SK-N-MC (cell line): ENCODE results near the gene BAZ2A.

Experiments used
- DNase-seq: peaks from one replicate; pipeline ENCODE4 v3.0.0-alpha.2; 2011; ENCODE audit warnings: low read depth, low spot score
- H3K27ac ChIP-seq: fragments of 200-600 bp; sonication (generic); 2 replicates; pipeline ENCODE4 v1.5.1; 2016; ENCODE audit warnings: mixed run types
- H3K36me3 ChIP-seq: fragments of 200-600 bp; sonication (generic); 2 replicates; pipeline ENCODE4 v1.6.1; 2017; ENCODE audit warnings: antibody characterized with exemption, low read length, mixed read lengths; ENCODE audit not compliant: insufficient read depth
- H3K4me3 ChIP-seq: fragments of 200-600 bp; sonication (generic); 2 replicates; pipeline ENCODE4 v1.5.1; 2016
- H3K9ac ChIP-seq: fragments of 200-600 bp; sonication (generic); 2 replicates; pipeline ENCODE4 v1.8.0; 2017; ENCODE audit warnings: mixed run types, mixed read lengths; ENCODE audit not compliant: insufficient read length
- H3K9me3 ChIP-seq: fragments of 200-600 bp; sonication (generic); 2 replicates; pipeline ENCODE4 v1.6.1; 2017; ENCODE audit warnings: low read depth, mild to moderate bottlenecking, antibody characterized with exemption, low read length, moderate library complexity, mixed read lengths
- EZH2 ChIP-seq: fragments of 200-600 bp; sonication (generic); IDR thresholded peaks from one replicate; pipeline ENCODE4 v1.6.1; 2017; ENCODE audit warnings: antibody characterized with exemption
- FOXP2 ChIP-seq: optimal IDR thresholded peaks from 2 replicates; pipeline ENCODE3; 2011; ENCODE audit warnings: mild to moderate bottlenecking, moderate library complexity; ENCODE audit not compliant: insufficient read depth; ENCODE audit errors: extremely low read length, control extremely low read depth
- POLR2AphosphoS5 ChIP-seq: IDR thresholded peaks from 2 replicates; pipeline ENCODE4 v1.6.1; 2012; ENCODE audit warnings: mild to moderate bottlenecking, low read depth, low read length, borderline replicate concordance

The BAZ2A gene

DNA sequence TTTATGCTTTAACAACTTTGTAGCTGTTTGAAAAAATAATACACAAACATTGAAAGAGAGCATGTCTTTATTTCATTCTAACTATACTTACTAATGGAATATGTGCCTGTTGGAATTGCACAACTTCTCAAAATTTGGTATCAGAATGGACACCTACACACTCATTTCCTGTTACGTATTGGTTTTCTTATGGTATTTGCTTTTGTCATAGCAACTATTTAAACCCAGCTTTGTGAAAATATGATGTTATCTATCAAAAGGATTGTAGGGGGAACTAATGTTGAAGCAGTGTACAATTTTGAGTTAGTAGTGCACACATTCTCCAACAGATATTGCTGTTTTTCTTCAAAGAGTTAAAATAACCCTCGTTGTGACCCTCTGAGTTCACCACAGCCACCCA, 55.9 kb downstream of the BAZ2A start:
- Histone ChIP-seq H3K9ac (no peak overlapping the region), H3K27ac (no peak overlapping the region), H3K4me3 (no peak overlapping the region), H3K36me3 (no peaks in the 10 kb centered on the region; the same call in 1 of the 2 replicates), H3K9me3 (no peaks in the 10 kb centered on the region)
- no peak for TF ChIP-seq POLR2AphosphoS5
- TF ChIP-seq FOXP2, result no peak
- TF ChIP-seq EZH2, result no peak
- no peak for DNase-seq

DNA sequence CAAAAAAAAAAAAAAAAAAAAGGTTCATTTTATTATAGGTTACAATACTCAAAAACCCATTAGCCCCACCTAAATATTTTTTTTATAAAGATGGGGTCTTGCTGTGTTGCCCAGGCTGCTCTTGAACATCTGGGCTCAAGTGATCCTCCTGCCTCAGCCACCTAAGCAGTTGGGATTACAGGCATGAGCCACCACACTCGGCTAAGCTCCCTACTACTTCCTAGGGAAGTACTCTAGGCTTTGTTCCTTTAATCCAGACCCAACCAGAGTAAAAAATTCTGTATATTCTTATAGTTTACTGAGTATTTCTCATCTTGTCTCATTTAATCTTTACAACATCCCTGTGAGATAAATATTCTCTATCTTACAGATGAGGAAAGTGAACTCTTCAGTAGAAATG, 57.8 kb downstream of the BAZ2A start:
- Histone ChIP-seq H3K9me3 (no peaks in the 10 kb centered on the region), H3K36me3 (no peaks in the 10 kb centered on the region; the same call in 1 of the 2 replicates), H3K27ac (no peak overlapping the region), H3K9ac (no peak overlapping the region), H3K4me3 (no peak overlapping the region)
- no peak for TF ChIP-seq POLR2AphosphoS5
- TF ChIP-seq FOXP2, result no peak
- TF ChIP-seq EZH2, result no peak
- no peak for DNase-seq

DNA sequence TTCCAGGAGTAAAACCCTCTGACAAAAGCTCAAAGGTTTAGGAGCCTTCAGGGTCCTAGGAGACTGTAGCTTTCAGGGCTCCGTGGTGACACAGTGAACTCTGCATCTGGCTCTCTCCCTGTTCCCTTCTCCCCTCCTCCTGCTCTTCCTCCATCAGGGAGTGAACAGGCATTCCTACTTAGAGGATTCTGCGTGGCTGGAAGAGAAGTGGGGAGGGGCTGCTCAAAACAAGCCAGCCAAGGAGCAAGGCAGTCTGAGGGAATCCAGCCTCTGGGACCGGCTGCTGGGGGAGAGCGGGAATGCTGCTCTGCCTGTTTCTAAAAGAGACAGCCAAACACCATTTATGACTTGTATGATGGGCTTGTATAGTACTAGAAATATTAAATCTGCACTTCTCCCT, 59.0 kb downstream of the BAZ2A start:
- Histone ChIP-seq H3K4me3 (no peak overlapping the region), H3K27ac (no peak overlapping the region), H3K9me3 (no peaks in the 10 kb centered on the region), H3K9ac (no peak overlapping the region), H3K36me3 (no peaks in the 10 kb centered on the region; the same call in 1 of the 2 replicates)
- no peak for DNase-seq
- no peak for TF ChIP-seq FOXP2
- TF ChIP-seq EZH2, result no peak
- TF ChIP-seq POLR2AphosphoS5, result no peak

DNA sequence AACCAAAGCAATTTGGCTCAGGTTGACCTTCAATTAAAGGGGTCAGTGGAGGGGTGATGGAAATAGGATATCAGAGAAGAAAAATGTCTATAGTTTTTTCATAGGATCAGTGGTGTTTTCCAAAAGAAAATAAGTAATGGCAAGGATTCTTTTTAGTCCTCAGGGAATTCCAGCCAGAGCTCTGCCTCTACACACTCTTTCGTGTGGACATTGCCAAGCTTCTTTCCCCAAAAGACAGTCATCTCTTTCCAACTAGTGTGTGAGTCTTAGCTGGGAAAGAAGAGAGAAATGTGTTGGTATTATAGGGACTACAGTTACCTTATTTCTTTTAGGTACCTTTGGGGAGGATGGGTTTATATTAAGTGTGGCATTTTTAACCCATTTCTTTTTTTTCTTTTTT, 62.0 kb downstream of the BAZ2A start:
- TF ChIP-seq FOXP2 (no peak), POLR2AphosphoS5 (no peak), EZH2 (no peak)
- no peak overlapping the region for H3K27ac ChIP-seq
- DNase-seq, result no peak
- H3K9me3 ChIP-seq, result no peaks in the 10 kb centered on the region
- H3K9ac ChIP-seq, result no peak overlapping the region
- H3K36me3 ChIP-seq, result peaks cover 3% of the 10 kb centered on the region
- H3K4me3 ChIP-seq, result no peak overlapping the region

DNA sequence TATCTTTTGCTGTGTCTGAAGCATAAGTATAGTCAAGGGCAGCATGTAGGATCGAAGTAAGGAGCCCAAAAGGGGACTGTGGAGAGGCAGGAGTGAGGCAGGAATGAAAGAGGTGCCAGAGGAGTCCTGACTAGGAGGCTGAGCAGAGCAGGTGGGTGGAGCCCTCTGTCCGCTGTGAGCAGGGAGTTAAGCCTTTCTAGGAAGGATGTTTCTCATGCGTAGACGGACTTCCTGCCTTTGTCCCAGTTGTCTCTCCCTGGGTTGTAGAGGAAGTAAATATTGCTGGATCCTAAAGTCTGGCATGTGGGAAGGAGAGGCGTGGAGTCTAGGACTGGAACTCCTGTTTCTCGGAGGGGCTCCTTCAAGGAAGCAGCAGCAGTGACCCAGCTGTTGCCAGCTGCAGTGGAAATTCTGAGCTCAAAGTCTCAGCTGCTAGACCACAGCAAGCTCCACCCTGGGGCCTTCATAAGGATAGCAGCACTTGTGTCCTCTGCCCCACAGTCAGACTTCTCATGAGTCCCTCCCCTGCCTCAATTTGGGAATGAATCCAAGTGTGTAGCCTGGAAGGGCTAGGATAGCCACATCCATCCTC, 64.5 kb downstream of the BAZ2A start:
- no peak overlapping the region for H3K27ac ChIP-seq
- peak; percentile 18 for DNase-seq
- no peak overlapping the region for H3K4me3 ChIP-seq
- H3K9ac ChIP-seq, result no peak overlapping the region
- no peaks in the 10 kb centered on the region for H3K9me3 ChIP-seq
- TF ChIP-seq FOXP2, result no peak
- peaks cover 3% of the 10 kb centered on the region; the same call in 1 of the 2 replicates for H3K36me3 ChIP-seq

DNA sequence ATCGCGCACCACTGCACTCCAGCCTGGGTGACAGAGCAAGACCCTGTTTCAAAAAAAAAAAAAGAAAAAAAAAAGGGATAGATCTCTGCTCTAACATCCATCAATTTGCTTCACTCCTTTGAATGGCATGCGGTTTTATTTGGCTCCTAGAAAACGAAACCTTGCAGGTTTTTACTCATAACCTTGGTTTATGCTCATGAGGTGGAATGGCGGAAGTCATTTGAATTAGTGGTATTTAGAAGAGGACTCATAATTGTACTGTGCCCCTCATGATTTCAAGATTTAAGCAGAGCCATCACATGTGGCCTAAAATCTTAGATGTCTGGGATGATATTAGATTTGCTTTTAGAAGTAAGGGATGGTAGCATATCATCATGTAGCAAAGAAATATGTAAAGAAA, 79.1 kb downstream of the BAZ2A start:
- TF ChIP-seq EZH2 (no peak), FOXP2 (no peak), POLR2AphosphoS5 (no peak)
- Histone ChIP-seq H3K27ac (no peak overlapping the region), H3K4me3 (no peak overlapping the region), H3K9me3 (no peaks in the 10 kb centered on the region), H3K9ac (no peak overlapping the region), H3K36me3 (no peaks in the 10 kb centered on the region)
- DNase-seq, result no peak

DNA sequence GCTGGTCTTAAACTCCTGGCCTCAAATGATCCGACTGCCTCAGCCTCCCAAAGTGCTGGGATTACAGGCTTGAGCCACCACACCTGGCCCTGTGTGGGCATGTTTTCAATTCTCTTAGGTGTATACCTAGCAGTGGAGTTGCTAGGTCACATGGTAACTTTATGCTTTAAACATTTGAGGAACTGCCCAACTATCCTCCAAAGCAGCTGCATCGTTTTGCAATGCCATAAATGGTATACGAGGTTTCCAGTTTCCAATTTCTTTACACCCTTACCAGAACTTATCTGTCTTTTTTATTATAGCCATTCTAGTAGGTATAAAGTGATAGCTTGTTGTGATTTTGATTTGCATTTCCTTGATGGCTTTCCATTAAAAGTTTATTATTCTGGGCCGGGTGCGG, 83.4 kb downstream of the BAZ2A start:
- TF ChIP-seq FOXP2 (no peak), EZH2 (no peak), POLR2AphosphoS5 (no peak)
- DNase-seq, result no peak
- H3K9ac ChIP-seq, result no peak overlapping the region
- no peaks in the 10 kb centered on the region for H3K36me3 ChIP-seq
- no peak overlapping the region for H3K27ac ChIP-seq
- no peaks in the 10 kb centered on the region for H3K9me3 ChIP-seq
- H3K4me3 ChIP-seq, result no peak overlapping the region
